Measurements from ENCODE around the gene CST2. TPM values are rescaled to one million over a fixed set of nuclear protein-coding genes. Genes with fewer than 3 reads are reported as not detected.
"Not testable (repeated sequence)": the region's sequence is repeated elsewhere in the genome, so short reads cannot be mapped to it uniquely, and the experiment has no call there.

Gene CST2
- total RNA-seq, 2 experiments from 2014 or later, result not detected

DNA sequence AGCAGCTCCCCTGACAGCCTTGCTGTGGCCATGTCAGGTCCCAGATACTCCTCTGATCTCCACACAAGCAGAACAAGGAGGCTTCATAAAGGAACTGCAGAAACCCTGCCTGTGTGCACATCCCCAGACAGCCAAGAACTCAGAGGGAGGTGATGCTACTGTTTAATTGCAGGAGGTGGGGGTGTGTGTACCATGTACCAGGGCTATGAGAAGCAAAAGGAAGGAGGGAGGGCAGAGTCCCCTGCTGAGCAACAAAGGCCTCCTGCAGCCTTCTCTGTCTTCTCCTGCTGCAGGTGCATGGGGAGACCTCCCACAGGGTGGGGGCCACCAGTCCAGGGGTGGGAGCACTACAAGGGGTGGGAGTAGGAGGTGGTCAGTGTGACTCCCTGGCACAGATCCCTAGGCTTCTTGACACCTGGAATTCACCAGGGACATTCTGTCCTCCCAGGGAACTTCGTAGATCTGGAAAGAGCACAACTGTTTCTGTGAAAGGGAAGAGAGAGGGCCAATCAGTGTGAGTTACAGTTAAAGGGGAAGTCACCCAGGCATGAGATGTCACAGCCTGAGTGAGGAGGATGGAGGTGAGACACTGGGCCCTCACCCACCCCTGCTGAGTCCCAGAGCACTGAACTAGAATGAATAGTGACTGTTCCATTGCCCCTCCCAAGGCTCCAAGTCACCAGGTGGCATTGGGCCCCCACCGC is 2.8 kb downstream of the CST2 start:
- no peak overlapping the region for H3K27ac Mint-ChIP-seq
- no peaks in the 10 kb centered on the region for H3K4me1 ChIP-seq (ENCODE audit: insufficient read depth, low read length)
- intact Hi-C loops (cut with DNase I, micrococcal nuclease), result no loop called here
- peaks cover 14% of the 10 kb centered on the region for H3K4me1 Mint-ChIP-seq (ENCODE audit: low read depth)
- ChIA-PET POLR2A (no interaction called here), CTCF (no interaction called here)
- no peaks in the 10 kb centered on the region for H3K27me3 ChIP-seq (ENCODE audit: control insufficient read depth in 1 of 2, insufficient read depth in 2 of 2, low read length in 2 of 2)
- DNase-seq (no peak), ATAC-seq (ENCODE audit: poor library complexity) (no peak)
- no peak overlapping the region for H3K4me3 Mint-ChIP-seq
- no peak overlapping the region for H3K4me3 ChIP-seq (ENCODE audit: low read length)
- TF ChIP-seq, protein P1, sequence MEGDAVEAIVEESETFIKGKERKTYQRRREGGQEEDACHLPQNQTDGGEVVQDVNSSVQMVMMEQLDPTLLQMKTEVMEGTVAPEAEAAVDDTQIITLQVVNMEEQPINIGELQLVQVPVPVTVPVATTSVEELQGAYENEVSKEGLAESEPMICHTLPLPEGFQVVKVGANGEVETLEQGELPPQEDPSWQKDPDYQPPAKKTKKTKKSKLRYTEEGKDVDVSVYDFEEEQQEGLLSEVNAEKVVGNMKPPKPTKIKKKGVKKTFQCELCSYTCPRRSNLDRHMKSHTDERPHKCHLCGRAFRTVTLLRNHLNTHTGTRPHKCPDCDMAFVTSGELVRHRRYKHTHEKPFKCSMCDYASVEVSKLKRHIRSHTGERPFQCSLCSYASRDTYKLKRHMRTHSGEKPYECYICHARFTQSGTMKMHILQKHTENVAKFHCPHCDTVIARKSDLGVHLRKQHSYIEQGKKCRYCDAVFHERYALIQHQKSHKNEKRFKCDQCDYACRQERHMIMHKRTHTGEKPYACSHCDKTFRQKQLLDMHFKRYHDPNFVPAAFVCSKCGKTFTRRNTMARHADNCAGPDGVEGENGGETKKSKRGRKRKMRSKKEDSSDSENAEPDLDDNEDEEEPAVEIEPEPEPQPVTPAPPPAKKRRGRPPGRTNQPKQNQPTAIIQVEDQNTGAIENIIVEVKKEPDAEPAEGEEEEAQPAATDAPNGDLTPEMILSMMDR (IDR thresholded peaks at IDR 0.05), result no peak
- no peaks in the 10 kb centered on the region for H3K9me3 ChIP-seq (ENCODE audit: control insufficient read depth in 1 of 2, insufficient read depth in 1 of 2, low read length in 2 of 2)
- no peaks in the 10 kb centered on the region for H3K27me3 Mint-ChIP-seq
- H3K27ac ChIP-seq (ENCODE audit: low read depth in 1 of 2, low read length in 2 of 2), result no peak overlapping the region
- no peaks in the 10 kb centered on the region for H3K36me3 ChIP-seq (ENCODE audit: insufficient read depth, low read length)
- H3K9me3 Mint-ChIP-seq, result no peaks in the 10 kb centered on the region
- no peaks in the 10 kb centered on the region for H3K36me3 Mint-ChIP-seq (ENCODE audit: low read depth)

DNA sequence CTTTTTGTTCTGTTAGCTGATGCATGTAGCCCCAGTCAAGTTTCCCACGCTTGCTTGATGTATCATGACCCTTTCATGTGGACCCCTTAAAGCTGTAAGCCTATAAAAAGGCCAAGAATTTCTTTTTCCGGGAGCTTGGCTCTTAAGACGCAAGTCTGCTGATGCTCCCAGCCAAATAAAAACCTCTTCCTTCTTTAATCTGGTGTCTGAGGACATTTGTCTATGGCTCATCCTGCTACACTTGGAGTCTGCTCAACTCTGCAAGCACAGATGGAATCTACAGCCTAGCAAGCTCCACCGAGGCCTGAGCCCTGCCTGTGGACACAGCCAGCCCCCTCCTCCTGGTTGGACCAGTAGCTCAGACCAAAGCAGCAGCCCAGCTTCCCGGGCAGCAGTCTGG is 3.4 kb downstream of the CST2 start:
- DNase-seq (no peak), ATAC-seq (ENCODE audit: poor library complexity) (no peak)
- Histone ChIP-seq H3K4me1 (ENCODE audit: insufficient read depth, low read length) (no peaks in the 10 kb centered on the region), H3K27me3 (ENCODE audit: control insufficient read depth in 1 of 2, insufficient read depth in 2 of 2, low read length in 2 of 2) (no peaks in the 10 kb centered on the region), H3K27ac (ENCODE audit: low read depth in 1 of 2, low read length in 2 of 2) (no peak overlapping the region), H3K36me3 (ENCODE audit: insufficient read depth, low read length) (no peaks in the 10 kb centered on the region), H3K9me3 (ENCODE audit: control insufficient read depth in 1 of 2, insufficient read depth in 1 of 2, low read length in 2 of 2) (no peaks in the 10 kb centered on the region), H3K4me3 (ENCODE audit: low read length) (no peak overlapping the region)
- Mint-ChIP-seq H3K36me3 (ENCODE audit: low read depth) (no peaks in the 10 kb centered on the region), H3K4me1 (ENCODE audit: low read depth) (peaks cover 14% of the 10 kb centered on the region), H3K27ac (no peak overlapping the region), H3K27me3 (no peaks in the 10 kb centered on the region), H3K9me3 (no peaks in the 10 kb centered on the region), H3K4me3 (no peak overlapping the region)
- CTCF ChIA-PET, result no interaction called here
- POLR2A ChIA-PET, result no interaction called here
- TF ChIP-seq, protein P1 (IDR thresholded peaks at IDR 0.05), result no peak
- intact Hi-C loops (cut with DNase I, micrococcal nuclease), result no loop called here

DNA sequence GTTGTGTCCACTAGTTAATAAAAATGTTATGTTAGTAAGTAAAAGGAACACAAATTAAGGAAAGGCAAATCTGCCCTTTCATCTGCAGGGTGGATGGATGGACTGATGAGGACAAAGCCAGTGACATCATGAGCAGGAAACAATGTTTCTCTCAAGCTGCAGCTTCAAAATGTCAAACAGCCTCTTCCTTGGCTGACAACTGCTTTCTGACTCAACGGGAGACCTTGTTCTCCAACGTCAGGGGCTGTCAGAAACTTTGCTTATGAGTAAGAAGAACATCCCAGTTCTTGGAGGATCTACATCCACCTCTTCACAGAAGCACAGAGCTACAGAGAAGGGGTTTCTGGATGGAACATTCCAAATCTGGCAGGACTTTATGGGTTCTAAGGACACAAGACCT is 6.0 kb downstream of the CST2 start:
- Mint-ChIP-seq H3K27me3 (no peaks in the 10 kb centered on the region), H3K27ac (no peak overlapping the region), H3K4me3 (no peak overlapping the region), H3K4me1 (ENCODE audit: low read depth) (peaks cover 14% of the 10 kb centered on the region), H3K9me3 (no peaks in the 10 kb centered on the region), H3K36me3 (ENCODE audit: low read depth) (no peaks in the 10 kb centered on the region)
- Histone ChIP-seq H3K36me3 (ENCODE audit: insufficient read depth, low read length) (no peaks in the 10 kb centered on the region), H3K27ac (ENCODE audit: low read depth in 1 of 2, low read length in 2 of 2) (no peak overlapping the region), H3K4me1 (ENCODE audit: insufficient read depth, low read length) (no peaks in the 10 kb centered on the region), H3K9me3 (ENCODE audit: control insufficient read depth in 1 of 2, insufficient read depth in 1 of 2, low read length in 2 of 2) (no peaks in the 10 kb centered on the region), H3K27me3 (ENCODE audit: control insufficient read depth in 1 of 2, insufficient read depth in 2 of 2, low read length in 2 of 2) (no peaks in the 10 kb centered on the region), H3K4me3 (ENCODE audit: low read length) (no peak overlapping the region)
- ATAC-seq (ENCODE audit: poor library complexity), result no peak
- TF ChIP-seq, protein P1 (IDR thresholded peaks at IDR 0.05), result no peak
- POLR2A ChIA-PET, result no interaction called here
- DNase-seq, result no peak
- CTCF ChIA-PET, result no interaction called here
- intact Hi-C loops (cut with DNase I, micrococcal nuclease), result no loop called here

DNA sequence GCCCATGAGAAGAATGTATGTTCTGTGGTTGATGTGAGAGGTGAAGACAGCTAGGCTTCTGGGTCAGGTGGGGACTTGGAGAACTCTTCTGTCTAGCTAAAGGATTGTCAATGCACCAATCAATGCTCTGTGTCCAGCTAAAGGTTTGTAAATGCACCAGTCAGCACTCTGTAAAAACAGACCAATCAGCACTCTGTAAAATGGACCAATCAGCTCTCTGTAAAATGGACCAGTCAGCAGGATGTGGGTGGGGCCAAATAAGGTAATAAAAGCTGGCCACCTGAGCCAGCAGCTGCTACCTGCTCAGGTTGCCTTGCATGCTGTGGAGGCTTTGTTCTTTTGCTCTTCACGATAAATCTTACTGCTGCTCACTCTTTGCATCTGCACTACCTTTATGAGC is 15.0 kb downstream of the CST2 start:
- H3K27me3 ChIP-seq (ENCODE audit: control insufficient read depth in 1 of 2, insufficient read depth in 2 of 2, low read length in 2 of 2); H3K9me3 ChIP-seq (ENCODE audit: control insufficient read depth in 1 of 2, insufficient read depth in 1 of 2, low read length in 2 of 2); H3K4me3 Mint-ChIP-seq; H3K36me3 Mint-ChIP-seq (ENCODE audit: low read depth); H3K27ac Mint-ChIP-seq; CTCF ChIA-PET; H3K4me1 Mint-ChIP-seq (ENCODE audit: low read depth); H3K4me3 ChIP-seq (ENCODE audit: low read length); H3K9me3 Mint-ChIP-seq; H3K27me3 Mint-ChIP-seq; ATAC-seq (ENCODE audit: poor library complexity); DNase-seq; H3K4me1 ChIP-seq (ENCODE audit: insufficient read depth, low read length); H3K27ac ChIP-seq (ENCODE audit: low read depth in 1 of 2, low read length in 2 of 2); H3K36me3 ChIP-seq (ENCODE audit: insufficient read depth, low read length); intact Hi-C loops (cut with DNase I, micrococcal nuclease); POLR2A ChIA-PET: not testable (repeated sequence)

DNA sequence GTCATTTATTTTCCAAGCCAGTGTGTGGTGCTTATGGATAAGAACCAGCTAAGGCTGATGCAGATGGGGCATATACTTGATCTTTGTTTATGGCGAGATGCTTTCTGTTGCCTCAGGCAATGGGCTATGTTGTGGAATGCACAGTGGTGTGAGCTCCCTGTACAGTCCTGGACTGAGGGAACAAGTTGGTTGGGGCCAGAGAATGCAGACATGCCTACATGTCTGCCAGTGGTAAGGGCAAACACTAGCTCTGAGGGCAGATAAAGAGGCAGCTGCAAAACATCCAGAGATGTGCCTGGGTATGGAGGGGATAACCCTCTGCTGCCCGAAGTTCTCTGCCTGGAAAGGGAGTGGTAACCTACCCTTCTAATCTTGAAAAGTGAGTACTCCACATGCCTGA is 16.2 kb downstream of the CST2 start:
- H3K27me3 Mint-ChIP-seq; H3K36me3 ChIP-seq (ENCODE audit: insufficient read depth, low read length); H3K4me3 Mint-ChIP-seq; H3K4me3 ChIP-seq (ENCODE audit: low read length); H3K4me1 ChIP-seq (ENCODE audit: insufficient read depth, low read length); H3K27ac ChIP-seq (ENCODE audit: low read depth in 1 of 2, low read length in 2 of 2); H3K27me3 ChIP-seq (ENCODE audit: control insufficient read depth in 1 of 2, insufficient read depth in 2 of 2, low read length in 2 of 2); H3K36me3 Mint-ChIP-seq (ENCODE audit: low read depth); H3K9me3 ChIP-seq (ENCODE audit: control insufficient read depth in 1 of 2, insufficient read depth in 1 of 2, low read length in 2 of 2); CTCF ChIA-PET; ATAC-seq (ENCODE audit: poor library complexity); POLR2A ChIA-PET; H3K4me1 Mint-ChIP-seq (ENCODE audit: low read depth); intact Hi-C loops (cut with DNase I, micrococcal nuclease); H3K9me3 Mint-ChIP-seq; DNase-seq; H3K27ac Mint-ChIP-seq: not testable (repeated sequence)
